ENCODE data around the gene CHD6. TPM values are rescaled to one million over a fixed set of nuclear protein-coding genes. Genes with fewer than 3 reads are reported as not detected.

CHD6 gene
- total and polyA plus RNA-seq, 4 donors = 3.3 to 23.4 (median 18.2) TPM

DNA sequence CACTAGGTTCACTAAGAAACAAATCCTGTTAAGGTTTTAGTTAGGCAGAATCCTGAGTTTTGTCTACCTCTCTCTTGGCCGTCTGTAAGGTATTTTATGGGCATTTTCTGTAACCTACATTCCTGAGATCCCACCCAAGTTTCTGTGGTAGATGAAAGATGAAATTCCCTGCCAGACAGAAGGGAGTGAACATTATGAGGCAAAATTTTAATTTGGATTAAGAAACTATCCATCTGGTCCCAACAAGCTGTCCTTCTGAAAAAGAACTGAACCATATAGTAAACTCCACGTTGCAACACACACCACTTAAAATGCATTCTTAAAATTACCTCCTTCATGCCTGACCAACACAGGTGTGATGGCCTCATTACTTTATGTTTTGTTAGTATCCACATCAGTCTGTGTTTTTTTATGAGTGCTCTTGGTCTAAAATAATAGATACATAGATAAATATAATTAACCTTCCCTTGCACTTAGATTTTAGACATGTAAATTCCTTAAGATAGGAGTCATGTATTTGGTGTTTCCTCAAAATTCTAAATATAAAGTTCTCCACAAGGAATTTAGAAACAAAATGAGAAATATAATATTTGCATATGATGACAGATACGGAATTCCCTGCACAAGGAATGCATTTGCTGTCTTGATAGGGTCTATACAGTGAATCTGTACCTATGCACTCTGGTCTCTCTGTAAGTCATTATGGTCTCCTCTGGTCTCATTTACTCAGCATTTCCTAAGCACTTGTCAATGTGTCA, 86.5 kb downstream of the CHD6 start:
- 93% methylated on average over 3 of the region's 3 CpGs for WGBS

More for the DNA sequence above, 86.5 kb downstream of the CHD6 start:
- no peak for DNase-seq (ENCODE audit: low spot score)
- Histone ChIP-seq H3K9ac (ENCODE audit: low read depth in 1 of 2, low read length in 2 of 2) (no peak overlapping the region), H3K27ac (ENCODE audit: low read depth in 1 of 2, low read length in 2 of 2) (no peak overlapping the region), H3K27me3 (ENCODE audit: control insufficient read depth in 4 of 4, insufficient read depth in 4 of 4, low read length in 3 of 4) (no peaks in the 10 kb centered on the region), H3K36me3 (ENCODE audit: control insufficient read depth in 4 of 4, insufficient read depth in 3 of 4, low read depth in 1 of 4, low read length in 3 of 4) (peaks cover 0 to 4% (median 3%) of the 10 kb centered on the region in 4 donors), H3K4me3 (ENCODE audit: low read depth in 1 of 3, low read length in 3 of 3) (no peak overlapping the region), H3K9me3 (ENCODE audit: control insufficient read depth in 4 of 4, low read length in 3 of 4) (no peaks in the 10 kb centered on the region), H3K4me1 (ENCODE audit: control insufficient read depth in 4 of 4, insufficient read depth in 4 of 4, low read length in 3 of 4) (peaks cover 3 to 15% (median 6%) of the 10 kb centered on the region in 4 donors)
- TF ChIP-seq YY1 (IDR thresholded peaks at IDR 0.05) (no peak), EGR1 (IDR thresholded peaks at IDR 0.05; ENCODE audit: low read depth in 2 of 2) (no peak), SP1 (IDR thresholded peaks at IDR 0.05) (no peak), FOXA2 (IDR thresholded peaks at IDR 0.05) (no peak), FOXA1 (IDR thresholded peaks at IDR 0.05) (no peak), HNF4A (conservative IDR thresholded peaks at IDR 0.05) (no peak), GABPA (IDR thresholded peaks at IDR 0.05 in 1 of 2, conservative IDR thresholded peaks at IDR 0.05 in 1 of 2) (no peak), RAD21 (IDR thresholded peaks at IDR 0.05) (no peak), TAF1 (conservative IDR thresholded peaks at IDR 0.05) (no peak), JUND (IDR thresholded peaks at IDR 0.05) (no peak), RXRA (IDR thresholded peaks at IDR 0.05) (no peak), HNF4G (IDR thresholded peaks at IDR 0.05) (no peak), NR2F2 (IDR thresholded peaks at IDR 0.05) (no peak)
- TF ChIP-seq, protein P1, sequence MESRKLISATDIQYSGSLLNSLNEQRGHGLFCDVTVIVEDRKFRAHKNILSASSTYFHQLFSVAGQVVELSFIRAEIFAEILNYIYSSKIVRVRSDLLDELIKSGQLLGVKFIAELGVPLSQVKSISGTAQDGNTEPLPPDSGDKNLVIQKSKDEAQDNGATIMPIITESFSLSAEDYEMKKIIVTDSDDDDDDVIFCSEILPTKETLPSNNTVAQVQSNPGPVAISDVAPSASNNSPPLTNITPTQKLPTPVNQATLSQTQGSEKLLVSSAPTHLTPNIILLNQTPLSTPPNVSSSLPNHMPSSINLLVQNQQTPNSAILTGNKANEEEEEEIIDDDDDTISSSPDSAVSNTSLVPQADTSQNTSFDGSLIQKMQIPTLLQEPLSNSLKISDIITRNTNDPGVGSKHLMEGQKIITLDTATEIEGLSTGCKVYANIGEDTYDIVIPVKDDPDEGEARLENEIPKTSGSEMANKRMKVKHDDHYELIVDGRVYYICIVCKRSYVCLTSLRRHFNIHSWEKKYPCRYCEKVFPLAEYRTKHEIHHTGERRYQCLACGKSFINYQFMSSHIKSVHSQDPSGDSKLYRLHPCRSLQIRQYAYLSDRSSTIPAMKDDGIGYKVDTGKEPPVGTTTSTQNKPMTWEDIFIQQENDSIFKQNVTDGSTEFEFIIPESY (IDR thresholded peaks at IDR 0.05) = no peak
- TF ChIP-seq, protein P2, sequence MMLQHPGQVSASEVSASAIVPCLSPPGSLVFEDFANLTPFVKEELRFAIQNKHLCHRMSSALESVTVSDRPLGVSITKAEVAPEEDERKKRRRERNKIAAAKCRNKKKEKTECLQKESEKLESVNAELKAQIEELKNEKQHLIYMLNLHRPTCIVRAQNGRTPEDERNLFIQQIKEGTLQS (IDR thresholded peaks at IDR 0.05) = no peak
- TF ChIP-seq, protein P3, sequence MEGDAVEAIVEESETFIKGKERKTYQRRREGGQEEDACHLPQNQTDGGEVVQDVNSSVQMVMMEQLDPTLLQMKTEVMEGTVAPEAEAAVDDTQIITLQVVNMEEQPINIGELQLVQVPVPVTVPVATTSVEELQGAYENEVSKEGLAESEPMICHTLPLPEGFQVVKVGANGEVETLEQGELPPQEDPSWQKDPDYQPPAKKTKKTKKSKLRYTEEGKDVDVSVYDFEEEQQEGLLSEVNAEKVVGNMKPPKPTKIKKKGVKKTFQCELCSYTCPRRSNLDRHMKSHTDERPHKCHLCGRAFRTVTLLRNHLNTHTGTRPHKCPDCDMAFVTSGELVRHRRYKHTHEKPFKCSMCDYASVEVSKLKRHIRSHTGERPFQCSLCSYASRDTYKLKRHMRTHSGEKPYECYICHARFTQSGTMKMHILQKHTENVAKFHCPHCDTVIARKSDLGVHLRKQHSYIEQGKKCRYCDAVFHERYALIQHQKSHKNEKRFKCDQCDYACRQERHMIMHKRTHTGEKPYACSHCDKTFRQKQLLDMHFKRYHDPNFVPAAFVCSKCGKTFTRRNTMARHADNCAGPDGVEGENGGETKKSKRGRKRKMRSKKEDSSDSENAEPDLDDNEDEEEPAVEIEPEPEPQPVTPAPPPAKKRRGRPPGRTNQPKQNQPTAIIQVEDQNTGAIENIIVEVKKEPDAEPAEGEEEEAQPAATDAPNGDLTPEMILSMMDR (IDR thresholded peaks at IDR 0.05; ENCODE audit: low read depth, low read length, missing input control) = no peak
- TF ChIP-seq, protein P4, sequence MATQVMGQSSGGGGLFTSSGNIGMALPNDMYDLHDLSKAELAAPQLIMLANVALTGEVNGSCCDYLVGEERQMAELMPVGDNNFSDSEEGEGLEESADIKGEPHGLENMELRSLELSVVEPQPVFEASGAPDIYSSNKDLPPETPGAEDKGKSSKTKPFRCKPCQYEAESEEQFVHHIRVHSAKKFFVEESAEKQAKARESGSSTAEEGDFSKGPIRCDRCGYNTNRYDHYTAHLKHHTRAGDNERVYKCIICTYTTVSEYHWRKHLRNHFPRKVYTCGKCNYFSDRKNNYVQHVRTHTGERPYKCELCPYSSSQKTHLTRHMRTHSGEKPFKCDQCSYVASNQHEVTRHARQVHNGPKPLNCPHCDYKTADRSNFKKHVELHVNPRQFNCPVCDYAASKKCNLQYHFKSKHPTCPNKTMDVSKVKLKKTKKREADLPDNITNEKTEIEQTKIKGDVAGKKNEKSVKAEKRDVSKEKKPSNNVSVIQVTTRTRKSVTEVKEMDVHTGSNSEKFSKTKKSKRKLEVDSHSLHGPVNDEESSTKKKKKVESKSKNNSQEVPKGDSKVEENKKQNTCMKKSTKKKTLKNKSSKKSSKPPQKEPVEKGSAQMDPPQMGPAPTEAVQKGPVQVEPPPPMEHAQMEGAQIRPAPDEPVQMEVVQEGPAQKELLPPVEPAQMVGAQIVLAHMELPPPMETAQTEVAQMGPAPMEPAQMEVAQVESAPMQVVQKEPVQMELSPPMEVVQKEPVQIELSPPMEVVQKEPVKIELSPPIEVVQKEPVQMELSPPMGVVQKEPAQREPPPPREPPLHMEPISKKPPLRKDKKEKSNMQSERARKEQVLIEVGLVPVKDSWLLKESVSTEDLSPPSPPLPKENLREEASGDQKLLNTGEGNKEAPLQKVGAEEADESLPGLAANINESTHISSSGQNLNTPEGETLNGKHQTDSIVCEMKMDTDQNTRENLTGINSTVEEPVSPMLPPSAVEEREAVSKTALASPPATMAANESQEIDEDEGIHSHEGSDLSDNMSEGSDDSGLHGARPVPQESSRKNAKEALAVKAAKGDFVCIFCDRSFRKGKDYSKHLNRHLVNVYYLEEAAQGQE (IDR thresholded peaks at IDR 0.05) = no peak
- TF ChIP-seq, protein P5, sequence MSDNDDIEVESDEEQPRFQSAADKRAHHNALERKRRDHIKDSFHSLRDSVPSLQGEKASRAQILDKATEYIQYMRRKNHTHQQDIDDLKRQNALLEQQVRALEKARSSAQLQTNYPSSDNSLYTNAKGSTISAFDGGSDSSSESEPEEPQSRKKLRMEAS (IDR thresholded peaks at IDR 0.05) = no peak

All from liver (tissue), 9 donors.